H9 (cell line): Measurements from ENCODE around the gene NPLOC4. TPM values are rescaled to one million over a fixed set of nuclear protein-coding genes. Genes with fewer than 3 reads are reported as not detected.

ENCODE experiments used
- DNase-seq: peaks from one replicate; pipeline ENCODE4 v3.0.0-alpha.2; 2017
- H2AFZ ChIP-seq: one replicate; pipeline ENCODE4 v1.6.1; 2013; ENCODE audit warnings: mild to moderate bottlenecking, low read length, control low read depth, moderate library complexity
- H2AK5ac ChIP-seq: 2 replicates; pipeline ENCODE4 v1.6.1; 2013; ENCODE audit warnings: low read length, control low read depth, mixed read lengths; ENCODE audit not compliant: insufficient read length
- H2BK120ac ChIP-seq: one replicate; pipeline ENCODE4 v1.6.1; 2013; ENCODE audit warnings: low read depth, mild to moderate bottlenecking, low read length, control low read depth, inconsistent platforms; ENCODE audit not compliant: poor library complexity, severe bottlenecking
- H2BK12ac ChIP-seq: 2 replicates; pipeline ENCODE4 v1.6.1; 2013; ENCODE audit warnings: low read length, control low read depth, mixed read lengths, low read depth; ENCODE audit not compliant: insufficient read length
- H2BK15ac ChIP-seq: 2 replicates; pipeline ENCODE4 v1.6.1; 2013; ENCODE audit warnings: low read depth, low read length, control low read depth
- H2BK20ac ChIP-seq: one replicate; pipeline ENCODE4 v1.6.1; 2013; ENCODE audit warnings: low read depth, mild to moderate bottlenecking, low read length, control low read depth, inconsistent platforms; ENCODE audit not compliant: poor library complexity, severe bottlenecking
- H2BK5ac ChIP-seq: 2 replicates; pipeline ENCODE4 v1.6.1; 2013; ENCODE audit warnings: low read length, control low read depth, mixed read lengths; ENCODE audit not compliant: insufficient read length
- H3K14ac ChIP-seq: 2 replicates; pipeline ENCODE4 v1.6.1; 2013; ENCODE audit warnings: low read length, control low read depth; ENCODE audit not compliant: insufficient read depth
- H3K18ac ChIP-seq: 2 replicates; pipeline ENCODE4 v1.6.1; 2013; ENCODE audit warnings: low read depth, mild to moderate bottlenecking, mixed read lengths, low read length, control low read depth; ENCODE audit not compliant: insufficient read length
- H3K23ac ChIP-seq: 2 replicates; pipeline ENCODE4 v1.6.1; 2013; ENCODE audit warnings: low read length, control low read depth, mixed read lengths, low read depth; ENCODE audit not compliant: insufficient read length
- H3K23me2 ChIP-seq: 2 replicates; pipeline ENCODE4 v1.6.1; 2013; ENCODE audit warnings: low read depth, mild to moderate bottlenecking, mixed read lengths, low read length, control low read depth; ENCODE audit not compliant: insufficient read length, poor library complexity, severe bottlenecking
- H3K27ac ChIP-seq: 2 replicates; pipeline ENCODE4 v1.5.1; 2013; ENCODE audit warnings: low read length, control low read depth, mixed read lengths, low read depth; ENCODE audit not compliant: insufficient read length
- H3K27me3 ChIP-seq: 2 replicates; pipeline ENCODE4 v1.6.1; 2013; ENCODE audit warnings: low read length, control low read depth, inconsistent platforms; ENCODE audit not compliant: insufficient read depth
- H3K4ac ChIP-seq: 2 replicates; pipeline ENCODE4 v1.6.1; 2013; ENCODE audit warnings: low read depth, mild to moderate bottlenecking, control low read depth, inconsistent platforms, low read length, moderate library complexity
- H3K4me1 ChIP-seq: 2 replicates; pipeline ENCODE4 v1.6.1; 2013; ENCODE audit warnings: low read length, control low read depth, inconsistent platforms; ENCODE audit not compliant: insufficient read depth
- H3K4me2 ChIP-seq: 2 replicates; pipeline ENCODE4 v1.6.1; 2013; ENCODE audit warnings: low read length, control low read depth, mixed read lengths; ENCODE audit not compliant: insufficient read length, insufficient read depth
- H3K56ac ChIP-seq: 2 replicates; pipeline ENCODE4 v1.6.1; 2013; ENCODE audit warnings: low read depth, mild to moderate bottlenecking, mixed read lengths, low read length, control low read depth; ENCODE audit not compliant: insufficient read length
- H3K79me1 ChIP-seq: 2 replicates; pipeline ENCODE4 v1.6.1; 2013; ENCODE audit warnings: low read depth, mild to moderate bottlenecking, moderate library complexity, low read length, control low read depth, inconsistent platforms; ENCODE audit not compliant: insufficient read depth, poor library complexity, severe bottlenecking
- H3K79me2 ChIP-seq: 2 replicates; pipeline ENCODE4 v1.6.1; 2013; ENCODE audit warnings: low read length, control low read depth, inconsistent platforms; ENCODE audit not compliant: insufficient read depth
- H3K9ac ChIP-seq: 2 replicates; pipeline ENCODE4 v1.6.1; 2013; ENCODE audit warnings: low read length, control low read depth, mixed read lengths; ENCODE audit not compliant: insufficient read length; ENCODE audit errors: extremely low read depth
- H3K9me3 ChIP-seq: one replicate; pipeline ENCODE4 v1.6.1; 2013; ENCODE audit warnings: low read depth, low read length, inconsistent platforms; ENCODE audit not compliant: control insufficient read depth
- H3T11ph ChIP-seq: one replicate; pipeline ENCODE4 v1.6.1; 2013; ENCODE audit warnings: mild to moderate bottlenecking, low read length, control low read depth, inconsistent platforms
- H4K20me1 ChIP-seq: one replicate; pipeline ENCODE4 v1.6.1; 2013; ENCODE audit not compliant: control insufficient read depth, insufficient read length, insufficient read depth
- H4K5ac ChIP-seq: 2 replicates; pipeline ENCODE4 v1.6.1; 2013; ENCODE audit warnings: low read depth, mild to moderate bottlenecking, mixed read lengths, low read length, control low read depth; ENCODE audit not compliant: insufficient read length
- H4K8ac ChIP-seq: replicated peaks from 2 replicates; pipeline ENCODE4 v1.6.1; 2013; ENCODE audit warnings: low read length, control low read depth, mixed read lengths, low read depth; ENCODE audit not compliant: insufficient read length
- H4K91ac ChIP-seq: 2 replicates; pipeline ENCODE4 v1.6.1; 2013; ENCODE audit warnings: low read depth, mild to moderate bottlenecking, moderate library complexity, mixed read lengths, low read length, control low read depth; ENCODE audit not compliant: insufficient read length
- H3K27ac Mint-ChIP-seq, 3 experiments: 2 replicates in 2 of 3; 3 replicates in 1 of 3; pipeline ENCODE4 v1.8.0; 2020 to 2021; ENCODE audit warnings: mixed read lengths in 3 of 3, mild to moderate bottlenecking in 1 of 3, moderate library complexity in 1 of 3
- H3K27me3 Mint-ChIP-seq: 2 replicates; pipeline ENCODE4 v1.8.0; 2021; ENCODE audit warnings: low read depth, mild to moderate bottlenecking, moderate library complexity, mixed read lengths
- H3K36me3 Mint-ChIP-seq, 3 experiments: 2 replicates in 2 of 3; 3 replicates in 1 of 3; pipeline ENCODE4 v1.8.0; 2020 to 2021; ENCODE audit warnings: low read depth in 3 of 3, mixed read lengths in 3 of 3; ENCODE audit not compliant: insufficient read depth in 1 of 3
- H3K4me1 Mint-ChIP-seq, 2 experiments: 2 replicates each; pipeline ENCODE4 v1.8.0; 2020; ENCODE audit warnings: mixed read lengths in 2 of 2
- H3K4me3 Mint-ChIP-seq, 2 experiments: 2 replicates in 1 of 2; 3 replicates in 1 of 2; pipeline ENCODE4 v1.8.0; 2020 to 2021; ENCODE audit warnings: mild to moderate bottlenecking in 2 of 2, mixed read lengths in 2 of 2, moderate library complexity in 1 of 2
- H3K9me3 Mint-ChIP-seq, 2 experiments: 2 replicates in 1 of 2; 3 replicates in 1 of 2; pipeline ENCODE4 v1.8.0; 2020; ENCODE audit warnings: mild to moderate bottlenecking in 2 of 2, mixed read lengths in 2 of 2, moderate library complexity in 1 of 2
- WGBS: extraction: QIAGEN DNeasy Blood & Tissue Kit; methylation state at CpG from one replicate; pipeline ENCODE4 v1.1.7; 2013; ENCODE audit warnings: missing lambda C conversion rate, low lambda C conversion rate, mixed read lengths; ENCODE audit not compliant: insufficient read length; ENCODE audit errors: extremely low coverage; 5-methylcytosine and 5-hydroxymethylcytosine counted together
- total RNA-seq: library from RNA; stranded (reverse); gene quantifications from 2 replicates; pipeline ENCODE4 v1.2.1, GENCODE V29; 2021
- TF ChIP-seq, protein P1 (sequence below): fragments of 200-600 bp; sonication (generic); conservative IDR thresholded peaks from 3 replicates; pipeline ENCODE4 v1.8.0; 2021; ENCODE audit warnings: antibody characterized with exemption, mild to moderate bottlenecking

The NPLOC4 gene
- total RNA-seq, 1 experiment from 2014 or later, result 103 TPM

- Histone ChIP-seq H2BK12ac (no peak overlapping the region), H3K14ac (no peak overlapping the region), H2AFZ (no peak overlapping the region), H3K27me3 (no peaks in the 10 kb centered on the region), H4K91ac (no peak overlapping the region), H4K8ac (no peak overlapping the region), H3K56ac (no peak overlapping the region), H2BK120ac (no peak overlapping the region), H3K9ac (no peak overlapping the region), H3K18ac (no peak overlapping the region), H3T11ph (no peak overlapping the region), H2BK20ac (no peak overlapping the region), H3K79me2 (no peaks in the 10 kb centered on the region), H3K4me1 (no peaks in the 10 kb centered on the region), H2BK5ac (no peak overlapping the region), H3K27ac (no peak overlapping the region), H3K23ac (no peak overlapping the region), H4K5ac (no peak overlapping the region), H3K79me1 (peaks cover 3% of the 10 kb centered on the region), H2BK15ac (no peak overlapping the region), H3K4ac (no peak overlapping the region), H3K4me2 (no peak overlapping the region), H2AK5ac (no peak overlapping the region), H3K9me3 (no peaks in the 10 kb centered on the region), H3K23me2 (no peaks in the 10 kb centered on the region), H4K20me1 (no peaks in the 10 kb centered on the region)
- TF ChIP-seq, protein P1, sequence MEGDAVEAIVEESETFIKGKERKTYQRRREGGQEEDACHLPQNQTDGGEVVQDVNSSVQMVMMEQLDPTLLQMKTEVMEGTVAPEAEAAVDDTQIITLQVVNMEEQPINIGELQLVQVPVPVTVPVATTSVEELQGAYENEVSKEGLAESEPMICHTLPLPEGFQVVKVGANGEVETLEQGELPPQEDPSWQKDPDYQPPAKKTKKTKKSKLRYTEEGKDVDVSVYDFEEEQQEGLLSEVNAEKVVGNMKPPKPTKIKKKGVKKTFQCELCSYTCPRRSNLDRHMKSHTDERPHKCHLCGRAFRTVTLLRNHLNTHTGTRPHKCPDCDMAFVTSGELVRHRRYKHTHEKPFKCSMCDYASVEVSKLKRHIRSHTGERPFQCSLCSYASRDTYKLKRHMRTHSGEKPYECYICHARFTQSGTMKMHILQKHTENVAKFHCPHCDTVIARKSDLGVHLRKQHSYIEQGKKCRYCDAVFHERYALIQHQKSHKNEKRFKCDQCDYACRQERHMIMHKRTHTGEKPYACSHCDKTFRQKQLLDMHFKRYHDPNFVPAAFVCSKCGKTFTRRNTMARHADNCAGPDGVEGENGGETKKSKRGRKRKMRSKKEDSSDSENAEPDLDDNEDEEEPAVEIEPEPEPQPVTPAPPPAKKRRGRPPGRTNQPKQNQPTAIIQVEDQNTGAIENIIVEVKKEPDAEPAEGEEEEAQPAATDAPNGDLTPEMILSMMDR, result no peak
- no peaks in the 10 kb centered on the region for H3K9me3 Mint-ChIP-seq
- no peaks in the 10 kb centered on the region for H3K27me3 Mint-ChIP-seq
- DNase-seq, result no peak
- H3K4me3 Mint-ChIP-seq, result no peak overlapping the region
- no CpG with 5 or more reads among the region's 6 CpGs for WGBS
- H3K36me3 Mint-ChIP-seq, result peaks cover 26 to 74% (median 65%) of the 10 kb centered on the region in 3 experiments; a peak in 6 of 7 replicates
- no peaks in the 10 kb centered on the region for H3K4me1 Mint-ChIP-seq
- no peak overlapping the region for H3K27ac Mint-ChIP-seq
These were observed 29.5 kb downstream of the NPLOC4 start for GRCh38 chr17:81607431-81607830.
